Pons (tissue), 1 donor: ENCODE measurements around the gene RBM23.
A peak's percentile ranks its signal among the peaks of the same experiment; 100 is the strongest.
"Not testable (repeated sequence)": the region's sequence is repeated elsewhere in the genome, so short reads cannot be mapped to it uniquely, and the experiment has no call there.

Experiments
- DNase-seq: peaks from one replicate; pipeline ENCODE4 v3.0.0-alpha.2; 2016; ENCODE audit warnings: low spot score

RBM23 gene

DNA sequence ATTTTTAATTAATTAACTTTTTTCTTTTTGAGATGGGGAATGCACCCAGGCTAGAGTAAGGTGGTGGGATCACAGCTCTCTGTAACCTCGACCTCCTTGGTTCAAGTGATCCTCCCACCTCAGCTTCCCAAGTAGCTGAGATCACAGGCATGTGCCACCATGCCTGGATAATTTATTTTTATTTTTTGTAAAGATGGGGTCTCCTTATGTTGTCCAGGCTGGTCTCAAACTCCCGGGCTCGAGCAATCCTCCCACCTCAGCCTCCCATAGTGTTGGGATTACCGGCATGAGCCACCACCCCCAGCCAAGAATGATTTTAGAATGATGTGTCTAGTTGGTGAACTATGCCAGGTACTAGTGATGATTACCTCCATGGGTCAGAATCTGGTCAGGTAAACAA is 54.0 kb downstream of the RBM23 start:
- no peak for DNase-seq

DNA sequence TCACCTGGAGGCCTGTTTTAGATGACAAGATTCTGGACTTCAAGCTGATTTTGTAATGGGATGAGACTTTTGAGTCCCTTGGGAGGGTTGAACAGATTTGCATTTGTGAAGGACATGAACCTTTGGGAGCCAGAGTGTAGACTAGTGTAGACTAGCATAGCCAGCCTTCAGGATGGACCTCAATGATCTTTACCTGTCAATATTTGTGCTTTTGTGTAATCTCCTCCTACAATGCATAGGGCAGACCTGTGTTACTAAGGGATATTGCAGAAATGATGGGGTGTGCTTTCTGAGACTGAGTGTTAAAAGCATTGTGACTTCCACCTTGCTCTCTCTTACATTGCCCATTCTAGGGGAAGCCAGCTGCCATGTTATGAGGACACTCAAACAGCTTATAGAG is 57.3 kb downstream of the RBM23 start:
- no peak for DNase-seq

DNA sequence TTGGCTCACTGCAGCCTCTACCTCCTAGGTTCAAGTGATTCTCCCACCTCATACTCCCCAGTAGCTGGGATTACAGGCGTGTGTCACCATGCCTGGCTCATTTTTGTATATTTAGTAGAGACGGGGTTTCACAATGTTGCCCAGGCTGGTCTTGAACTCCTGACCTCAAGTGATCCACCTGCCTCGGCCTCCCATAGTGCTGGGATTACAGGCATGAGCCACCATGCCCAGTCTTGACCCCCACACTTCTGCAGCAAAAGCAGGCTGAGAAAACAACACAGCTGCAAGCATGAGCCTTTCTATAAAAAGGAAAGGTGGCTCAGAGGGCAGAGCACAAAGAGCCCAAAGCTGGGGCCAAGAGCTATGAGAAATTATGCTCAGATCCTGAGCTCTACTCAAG is 58.6 kb downstream of the RBM23 start:
- not testable (repeated sequence) for DNase-seq

DNA sequence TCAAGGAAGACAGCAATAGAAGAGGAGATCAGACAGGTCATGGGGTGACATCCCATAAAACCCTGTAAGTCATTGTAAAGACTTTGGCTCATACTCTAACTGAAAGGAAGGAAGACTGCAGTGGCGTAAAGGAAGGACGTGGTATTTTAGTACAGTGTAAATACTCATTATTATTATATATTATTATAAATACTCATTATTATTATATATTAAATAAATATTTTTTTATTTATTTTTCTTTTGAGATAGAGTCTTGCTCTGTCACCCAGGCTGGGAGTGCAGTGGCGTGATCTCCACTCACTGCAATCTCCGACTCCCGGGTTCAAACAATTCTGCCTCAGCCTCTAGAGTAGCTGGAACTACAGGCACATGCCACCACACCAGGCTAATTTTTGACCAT is 62.5 kb downstream of the RBM23 start:
- DNase-seq = no peak

DNA sequence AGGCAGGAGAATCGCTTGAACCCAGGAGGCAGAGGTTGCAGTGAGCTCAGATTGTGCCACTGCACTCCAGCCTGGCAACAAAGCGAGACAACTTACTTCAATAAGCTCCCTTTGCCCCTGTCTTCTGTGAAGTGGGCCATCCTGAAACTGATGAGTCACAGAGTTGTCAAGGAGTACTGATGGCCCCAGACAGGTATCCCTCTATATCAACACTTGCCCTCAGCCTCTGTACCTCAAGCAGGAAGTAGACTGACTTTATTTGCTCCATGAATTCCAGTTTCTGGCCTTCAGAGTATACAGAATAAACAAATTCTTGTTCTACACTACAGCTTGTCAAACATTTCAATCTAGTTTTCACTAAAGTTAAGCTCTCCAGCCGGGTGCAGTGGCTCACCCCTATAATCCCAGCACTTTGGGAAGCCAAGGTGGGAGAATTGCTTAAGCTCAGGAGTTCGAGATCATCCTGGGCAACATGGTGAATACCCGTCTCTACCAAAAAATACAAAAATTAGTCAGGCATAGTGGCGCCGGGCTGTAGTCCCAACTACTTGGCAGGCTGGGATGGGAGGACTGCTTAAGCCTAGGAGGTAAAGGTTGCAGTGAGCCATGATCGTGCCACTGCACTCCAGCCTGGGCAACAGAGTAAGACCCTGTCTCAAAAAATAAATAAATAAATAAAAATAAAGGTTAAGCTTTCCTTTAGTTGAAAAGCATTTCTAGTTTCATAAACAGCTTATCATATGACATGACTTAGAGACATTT is 63.8 kb downstream of the RBM23 start:
- no peak for DNase-seq

DNA sequence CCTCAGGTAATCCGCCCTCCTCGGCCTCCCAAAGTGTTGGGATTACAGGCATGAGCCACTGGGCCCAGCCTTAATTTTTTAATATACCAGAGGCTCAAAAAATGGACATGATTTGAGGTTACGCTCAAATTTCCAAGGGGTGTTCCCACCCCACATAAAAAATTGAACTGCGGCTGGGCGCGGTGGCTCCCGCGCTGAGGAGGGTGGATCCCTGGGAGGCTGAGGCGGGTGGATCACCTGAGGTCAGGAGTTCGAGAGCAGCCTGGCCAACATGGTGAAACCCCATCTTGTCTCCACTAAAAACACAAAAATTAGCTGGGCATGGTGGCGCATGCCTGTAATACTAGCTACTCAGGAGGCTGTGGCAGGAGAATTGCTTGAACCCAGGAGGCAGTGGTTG is 64.7 kb downstream of the RBM23 start:
- not testable (repeated sequence) for DNase-seq

DNA sequence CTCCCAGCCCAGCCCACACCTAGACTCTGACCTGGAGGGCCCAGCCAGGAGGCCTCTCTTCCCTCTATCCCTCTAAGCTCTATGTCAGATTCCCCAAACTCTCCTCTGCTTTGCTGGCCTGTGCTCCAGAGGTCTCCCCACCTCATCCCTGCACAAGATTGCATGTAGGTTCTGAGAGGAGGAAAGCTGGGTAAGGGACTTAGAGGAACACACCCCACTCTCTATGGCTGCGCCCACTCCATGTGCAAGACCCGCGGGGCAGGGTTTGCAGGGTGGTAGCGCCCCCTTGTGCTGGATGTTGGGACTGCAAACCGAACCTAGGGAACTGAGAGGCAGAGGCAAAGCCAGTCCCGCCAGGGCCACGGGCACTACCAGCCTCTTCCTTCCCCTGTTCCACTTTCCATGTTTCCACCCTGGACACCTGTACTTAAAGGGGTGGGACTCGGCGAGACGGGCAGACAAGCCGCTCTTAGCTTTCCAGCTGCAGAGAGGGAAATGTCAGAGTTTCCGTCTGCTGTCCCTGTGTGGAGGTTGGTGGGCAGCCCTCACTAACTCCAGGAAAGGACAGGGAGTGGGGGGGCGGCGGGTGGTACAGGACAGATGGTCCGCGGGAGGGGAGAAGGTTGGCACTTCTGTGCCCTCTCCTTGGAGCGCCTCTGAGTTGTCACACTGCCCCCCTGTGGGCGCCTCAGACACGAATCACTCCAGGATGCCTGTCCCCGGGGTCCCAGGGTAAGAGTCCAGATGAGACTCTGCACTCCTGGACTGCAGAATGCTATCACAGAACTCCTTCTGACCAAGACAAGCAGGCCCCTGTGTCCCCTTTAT is 65.8 kb downstream of the RBM23 start:
- peak; percentile 71 for DNase-seq

DNA sequence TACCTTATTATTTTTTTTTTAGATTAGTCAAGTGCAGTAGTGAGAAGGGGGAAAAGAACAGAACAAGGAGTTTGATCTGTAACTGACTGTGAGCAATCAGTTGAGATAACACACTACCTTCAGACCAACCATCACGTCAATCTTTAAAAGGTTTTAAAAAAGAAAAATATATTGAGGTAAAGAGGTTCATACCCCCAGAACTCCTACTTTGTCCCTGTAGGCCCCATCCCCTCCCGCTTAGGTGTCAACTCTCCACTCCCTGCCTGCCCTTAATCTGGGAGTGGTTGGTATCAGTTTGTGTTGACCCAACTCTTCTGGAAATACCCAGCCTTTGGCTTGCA is 66.4 kb downstream of the RBM23 start:
- no peak for DNase-seq

DNA sequence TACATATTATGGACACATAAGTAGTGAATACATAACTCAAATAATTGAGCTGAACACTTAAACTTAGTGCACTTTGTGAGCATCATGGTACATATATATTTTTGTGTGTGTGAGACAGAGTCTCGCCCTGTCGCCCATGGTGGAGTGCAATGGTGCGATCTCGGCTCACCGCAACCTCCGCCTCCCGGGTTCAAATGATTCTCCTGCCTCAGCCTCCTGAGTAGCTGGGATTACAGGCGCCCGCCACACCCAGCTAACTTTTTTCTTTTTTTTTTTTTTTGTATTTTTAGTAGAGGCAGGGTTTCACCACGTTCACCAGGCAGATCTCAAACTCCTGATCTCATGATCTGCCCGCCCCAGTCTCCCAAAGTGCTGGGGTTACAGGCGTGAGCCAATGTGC is 66.8 kb downstream of the RBM23 start:
- not testable (repeated sequence) for DNase-seq

DNA sequence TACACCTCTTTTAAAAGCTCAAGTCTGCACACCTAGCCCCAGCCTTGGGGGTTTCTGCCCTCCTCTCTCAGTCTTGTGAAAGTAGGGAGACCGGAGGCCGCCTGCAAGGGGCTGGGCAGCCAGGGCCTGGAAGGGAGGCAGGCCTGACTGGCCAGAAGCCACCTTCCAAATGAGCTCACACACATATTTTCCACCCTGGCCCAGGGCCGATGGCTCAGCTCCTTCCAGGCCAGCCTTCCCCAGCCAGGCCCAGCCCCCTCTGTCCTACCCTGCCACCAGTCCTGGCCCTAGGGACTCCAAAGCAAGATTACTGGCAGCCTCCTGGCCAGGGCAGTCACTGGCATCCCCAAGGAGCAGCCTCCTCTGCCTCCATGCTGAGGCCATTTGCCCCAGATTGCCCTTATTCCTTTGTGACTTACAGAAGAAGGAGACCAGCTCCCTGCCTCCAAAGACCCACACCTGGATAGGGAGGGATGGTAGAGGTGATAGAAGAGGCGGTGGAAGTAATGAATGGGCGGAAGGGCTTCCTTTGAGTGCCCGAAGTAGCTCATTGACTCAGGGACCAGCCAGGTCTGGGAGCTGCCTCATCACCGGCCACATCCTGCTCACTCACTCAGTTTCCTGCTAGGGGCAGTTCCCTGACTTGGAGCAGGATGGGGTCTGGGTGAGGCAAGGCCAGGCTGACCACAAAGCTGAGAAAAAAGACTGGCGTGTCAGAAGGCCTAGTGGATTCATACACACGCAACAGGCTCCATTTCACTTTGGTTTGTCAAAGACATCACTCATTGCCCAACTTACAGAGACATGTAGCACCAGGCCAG is 67.8 kb downstream of the RBM23 start:
- no peak for DNase-seq

DNA sequence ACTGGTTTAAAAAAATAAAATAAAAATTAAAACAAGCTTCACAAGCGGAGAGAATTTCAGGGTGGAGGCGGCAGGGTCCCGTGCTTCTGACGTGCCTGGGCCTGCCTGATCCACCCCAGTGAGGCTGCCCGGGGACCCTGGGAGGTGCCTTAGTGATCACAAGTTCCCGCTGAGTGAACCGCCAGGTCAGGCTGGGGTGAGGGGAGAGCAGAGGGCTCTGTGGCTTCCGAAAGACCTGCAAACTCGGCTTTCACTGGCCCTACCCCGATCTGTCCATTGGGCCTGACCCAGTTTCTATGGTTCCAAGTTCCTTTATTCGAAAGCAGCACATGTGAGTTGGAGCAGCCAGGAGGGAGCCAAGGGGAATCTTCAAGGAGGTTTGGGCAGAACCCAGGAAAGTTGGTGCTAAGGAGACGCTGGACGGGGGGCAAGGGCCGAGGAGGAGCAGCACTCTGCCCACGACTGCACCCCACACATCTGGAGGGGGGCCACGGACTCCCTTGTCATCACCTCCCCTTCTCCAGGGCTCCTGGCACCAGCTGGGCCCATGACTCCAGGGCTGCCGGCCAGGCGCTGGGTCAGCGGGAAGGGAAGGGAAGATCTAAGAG is 69.6 kb downstream of the RBM23 start:
- no peak for DNase-seq

DNA sequence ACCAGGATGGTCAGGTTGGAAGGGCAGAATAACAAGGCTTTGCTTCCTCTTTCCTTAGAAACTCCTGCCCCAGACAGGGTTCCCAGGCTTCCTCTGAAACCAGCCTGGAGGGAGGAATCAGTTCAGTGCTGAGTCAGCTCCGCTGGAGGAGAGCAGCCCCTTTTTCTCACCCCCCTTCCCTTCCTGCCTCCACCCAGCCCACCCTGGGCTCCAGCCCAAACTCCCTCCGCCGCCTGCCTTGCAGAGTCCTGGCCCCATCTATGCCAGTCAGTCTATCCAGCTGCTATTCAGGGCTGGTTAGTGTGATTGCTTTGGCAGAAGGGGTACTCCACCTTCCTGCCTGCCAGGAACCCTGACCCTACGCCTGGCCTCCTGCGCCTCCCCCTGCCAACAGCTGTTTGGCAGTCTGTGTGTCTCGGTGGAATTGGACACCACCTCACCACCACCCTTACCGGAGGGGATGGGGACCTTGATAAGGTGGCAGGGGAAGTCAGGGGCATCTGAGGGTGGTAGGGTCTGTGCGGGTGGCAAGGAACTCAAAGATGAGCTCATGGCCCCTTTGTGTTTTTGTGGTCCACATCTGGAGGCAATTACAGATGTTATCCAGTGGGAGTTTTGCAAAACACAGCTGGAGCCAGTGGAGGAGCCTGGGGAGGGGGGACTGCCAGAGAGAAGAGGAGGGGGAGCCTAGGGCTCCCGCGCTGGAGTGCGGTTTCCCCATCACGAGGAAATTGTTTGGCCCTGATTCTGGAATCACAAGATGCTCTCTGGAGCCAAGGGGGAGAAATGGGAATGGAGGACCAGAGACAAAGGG is 70.4 kb downstream of the RBM23 start:
- peak; percentile 8 for DNase-seq

DNA sequence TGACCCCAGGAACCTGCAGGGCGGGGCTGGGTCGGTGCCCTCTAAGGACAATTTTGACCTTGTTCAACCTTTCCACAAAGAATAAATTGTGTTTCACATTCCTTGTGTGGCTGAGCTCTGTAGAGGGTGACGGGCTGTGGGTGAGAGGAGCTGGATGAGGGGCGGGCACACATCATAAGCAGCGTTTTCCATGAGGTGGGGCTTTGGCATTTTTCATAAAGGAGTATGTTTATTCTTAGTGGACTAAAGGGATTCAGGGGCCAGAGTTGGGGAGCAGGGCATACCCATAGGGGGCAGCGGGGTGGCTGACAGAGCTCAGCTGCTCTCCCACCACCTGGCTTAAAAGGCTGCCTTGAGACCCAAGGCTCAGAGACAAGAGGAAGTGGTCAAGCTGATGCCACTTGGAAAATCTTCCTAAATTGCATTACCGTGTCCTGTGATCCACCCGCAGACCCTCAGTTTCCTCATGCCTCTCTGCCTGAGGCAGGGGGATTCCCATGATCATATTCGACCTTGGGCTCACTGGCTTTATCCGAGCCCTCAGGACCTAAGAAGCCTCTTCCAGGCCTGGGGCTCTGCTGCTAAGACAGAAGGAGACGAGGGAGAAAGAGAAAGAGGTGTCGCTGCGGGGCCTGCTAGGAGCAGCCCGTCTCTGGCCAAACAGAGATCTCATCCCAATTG is 71.1 kb downstream of the RBM23 start:
- DNase-seq = no peak

DNA sequence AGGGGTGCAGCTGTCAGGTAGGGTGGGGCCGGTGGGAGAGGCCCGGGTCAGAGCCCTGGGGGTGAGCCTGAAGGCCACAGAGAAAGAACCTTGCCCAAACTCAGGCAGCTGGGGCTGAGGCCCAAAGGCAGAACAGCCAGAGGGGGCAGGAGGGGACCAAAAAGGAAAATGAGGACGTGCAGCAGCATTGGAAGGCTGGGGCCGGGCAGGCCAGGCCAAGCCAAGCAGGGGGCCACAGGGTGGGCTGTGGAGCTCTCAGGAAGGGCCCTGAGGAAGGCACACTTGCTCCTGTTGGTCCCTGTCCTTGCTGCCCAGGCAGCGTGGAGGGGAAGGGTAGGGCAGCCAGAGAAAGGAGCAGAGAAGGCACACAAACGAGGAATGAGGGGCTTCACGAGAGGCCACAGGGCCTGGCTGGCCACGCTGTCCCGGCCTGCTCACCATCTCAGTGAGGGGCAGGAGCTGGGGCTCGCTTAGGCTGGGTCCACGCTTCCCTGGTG is 72.1 kb downstream of the RBM23 start:
- no peak for DNase-seq

DNA sequence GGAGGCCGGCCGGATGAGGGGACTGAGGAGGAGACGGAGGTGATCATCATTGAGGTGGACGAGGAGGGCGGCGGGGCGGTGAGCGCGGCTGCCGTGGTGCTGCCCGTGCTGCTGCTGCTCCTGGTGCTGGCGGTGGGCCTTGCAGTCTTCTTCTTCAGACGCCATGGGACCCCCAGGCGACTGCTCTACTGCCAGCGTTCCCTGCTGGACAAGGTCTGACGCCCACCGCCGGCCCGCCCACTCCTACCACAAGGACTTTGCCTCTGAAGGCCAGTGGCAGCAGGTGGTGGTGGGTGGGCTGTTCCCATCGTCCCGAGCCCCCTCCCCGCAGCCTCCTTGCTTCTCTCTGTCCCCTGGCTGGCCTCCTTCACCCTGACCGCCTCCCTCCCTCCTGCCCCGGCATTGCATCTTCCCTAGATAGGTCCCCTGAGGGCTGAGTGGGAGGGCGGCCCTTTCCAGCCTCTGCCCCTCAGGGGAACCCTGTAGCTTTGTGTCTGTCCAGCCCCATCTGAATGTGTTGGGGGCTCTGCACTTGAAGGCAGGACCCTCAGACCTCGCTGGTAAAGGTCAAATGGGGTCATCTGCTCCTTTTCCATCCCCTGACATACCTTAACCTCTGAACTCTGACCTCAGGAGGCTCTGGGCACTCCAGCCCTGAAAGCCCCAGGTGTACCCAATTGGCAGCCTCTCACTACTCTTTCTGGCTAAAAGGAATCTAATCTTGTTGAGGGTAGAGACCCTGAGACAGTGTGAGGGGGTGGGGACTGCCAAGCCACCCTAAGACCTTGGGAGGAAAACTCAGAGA is 72.9 kb downstream of the RBM23 start:
- no peak for DNase-seq

DNA sequence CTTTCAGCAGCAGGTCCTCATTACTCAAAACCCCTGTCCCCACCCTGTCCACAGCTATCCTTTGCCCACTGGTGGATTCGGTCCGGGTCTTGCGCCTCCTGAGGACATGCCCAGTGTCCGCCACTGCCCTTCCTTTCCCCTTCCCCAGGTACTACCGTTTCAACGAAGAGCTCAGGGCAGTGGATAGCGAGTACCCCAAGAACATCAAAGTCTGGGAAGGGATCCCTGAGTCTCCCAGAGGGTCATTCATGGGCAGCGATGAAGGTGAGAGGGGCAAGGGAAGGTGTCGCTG is 73.9 kb downstream of the RBM23 start:
- DNase-seq = no peak

DNA sequence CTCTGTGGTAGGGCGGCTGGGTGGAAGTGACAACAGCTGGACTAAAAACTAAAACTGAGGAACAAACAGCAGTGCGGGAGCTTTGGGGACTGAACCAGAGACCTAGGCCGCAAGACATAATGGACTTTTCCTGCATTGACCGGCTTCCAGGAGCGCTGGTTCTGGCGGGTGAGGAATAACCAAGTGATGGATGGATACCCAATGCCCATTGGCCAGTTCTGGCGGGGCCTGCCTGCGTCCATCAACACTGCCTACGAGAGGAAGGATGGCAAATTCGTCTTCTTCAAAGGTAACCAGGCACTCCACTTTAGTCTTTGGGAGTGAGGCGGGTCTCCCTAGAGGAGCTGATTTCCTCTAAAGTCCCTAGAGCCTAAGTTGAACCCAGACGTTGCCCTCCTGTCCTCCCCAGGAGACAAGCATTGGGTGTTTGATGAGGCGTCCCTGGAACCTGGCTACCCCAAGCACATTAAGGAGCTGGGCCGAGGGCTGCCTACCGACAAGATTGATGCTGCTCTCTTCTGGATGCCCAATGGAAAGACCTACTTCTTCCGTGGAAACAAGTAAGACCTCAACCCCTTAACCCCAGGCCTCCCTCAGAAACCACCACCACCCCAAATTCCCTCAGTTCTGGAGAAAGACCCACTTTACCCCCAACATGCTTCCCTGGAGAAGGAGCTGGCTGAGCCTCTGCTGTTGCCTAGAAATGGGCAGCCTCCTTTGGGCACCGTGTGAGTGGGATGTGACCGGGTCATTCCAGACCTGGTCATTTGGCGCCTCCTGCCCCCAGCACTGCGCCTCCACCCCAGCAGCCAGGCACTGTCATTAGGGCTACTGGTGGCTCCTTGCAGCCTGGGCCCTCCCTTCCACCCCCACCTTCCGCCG is 74.5 kb downstream of the RBM23 start:
- DNase-seq = no peak
